WERI-Rb-1 (cell line): ENCODE data around the gene DOK7.

Experiments used
- DNase-seq: peaks from one replicate; pipeline ENCODE4 v3.0.0-alpha.2; 2020
- H3K27ac ChIP-seq: fragments of 250-450 bp; sonication (Bioruptor Pico); 2 replicates; pipeline ENCODE4 v1.5.1; 2020; ENCODE audit warnings: mild to moderate bottlenecking, moderate library complexity
- H3K27me3 ChIP-seq: fragments of 250-450 bp; sonication (Bioruptor Pico); 2 replicates; pipeline ENCODE4 v1.5.1; 2021; ENCODE audit warnings: mild to moderate bottlenecking, low read depth, moderate library complexity; ENCODE audit not compliant: insufficient read depth, severe bottlenecking
- H3K36me3 ChIP-seq: fragments of 250-450 bp; sonication (Bioruptor Pico); 2 replicates; pipeline ENCODE4 v1.5.1; 2020; ENCODE audit warnings: mild to moderate bottlenecking, moderate library complexity
- H3K4me3 ChIP-seq: 2 replicates; pipeline ENCODE4 v1.5.1; 2011; ENCODE audit warnings: low read depth, mild to moderate bottlenecking, control low read depth, low read length
- H3K9me3 ChIP-seq: fragments of 250-450 bp; sonication (Bioruptor Pico); 2 replicates; pipeline ENCODE4 v1.5.1; 2021; ENCODE audit warnings: mild to moderate bottlenecking, moderate library complexity; ENCODE audit not compliant: severe bottlenecking
- CTCF ChIP-seq: IDR thresholded peaks from 2 replicates; pipeline ENCODE4 v1.5.1; 2011; ENCODE audit warnings: low read depth, mild to moderate bottlenecking, control low read depth, inconsistent platforms, low read length

The DOK7 gene

GRCh38 chr4:3476341-3476747 lies 13.2 kb downstream of the DOK7 start:
- TF ChIP-seq CTCF: no peak
- no peak overlapping the region for H3K4me3 ChIP-seq
- no peak overlapping the region for H3K27ac ChIP-seq
- no peaks in the 10 kb centered on the region for H3K9me3 ChIP-seq
- no peaks in the 10 kb centered on the region for H3K27me3 ChIP-seq
- DNase-seq: no peak
- H3K36me3 ChIP-seq: no peaks in the 10 kb centered on the region

GRCh38 chr4:3476936-3477749 lies 14.0 kb downstream of the DOK7 start:
- no peak for DNase-seq
- no peaks in the 10 kb centered on the region for H3K27me3 ChIP-seq
- H3K36me3 ChIP-seq: no peaks in the 10 kb centered on the region
- no peak for TF ChIP-seq CTCF
- H3K4me3 ChIP-seq: no peak overlapping the region
- H3K27ac ChIP-seq: no peak overlapping the region
- H3K9me3 ChIP-seq: no peaks in the 10 kb centered on the region

- Histone ChIP-seq H3K9me3 (no peaks in the 10 kb centered on the region), H3K4me3 (no peak overlapping the region), H3K27ac (no peak overlapping the region), H3K27me3 (no peaks in the 10 kb centered on the region), H3K36me3 (no peaks in the 10 kb centered on the region)
- no peak for DNase-seq
- no peak for TF ChIP-seq CTCF
Measured at GRCh38 chr4:3477750-3478430, 14.8 kb downstream of the DOK7 start.

GRCh38 chr4:3478446-3479357 lies 15.6 kb downstream of the DOK7 start:
- H3K27me3 ChIP-seq: no peaks in the 10 kb centered on the region
- TF ChIP-seq CTCF: no peak
- no peak for DNase-seq

GRCh38 chr4:3479358-3480101 lies 16.4 kb downstream of the DOK7 start:
- DNase-seq: no peak
- Histone ChIP-seq H3K27ac (no peak overlapping the region), H3K4me3 (no peak overlapping the region), H3K36me3 (no peaks in the 10 kb centered on the region), H3K9me3 (no peaks in the 10 kb centered on the region), H3K27me3 (no peaks in the 10 kb centered on the region)
- TF ChIP-seq CTCF: no peak

More at GRCh38 chr4:3478446-3479357, 15.6 kb downstream of the DOK7 start:
- no peaks in the 10 kb centered on the region for H3K36me3 ChIP-seq
- H3K27ac ChIP-seq: no peak overlapping the region
- H3K4me3 ChIP-seq: no peak overlapping the region
- H3K9me3 ChIP-seq: no peaks in the 10 kb centered on the region
